Vagina (tissue), 2 donors: ENCODE results near the gene SUSD1.

Experiments
- CTCF ChIP-seq, 3 experiments: fragments of 450-650 bp in 2 of 3; fragments of 200-600 bp in 1 of 3; sonication (generic) in 1 of 3; IDR thresholded peaks; one replicate each; pipeline ENCODE4 v1.5.1; 2017 to 2019; ENCODE audit warnings: antibody characterized with exemption in 3 of 3, mild to moderate bottlenecking in 2 of 3, moderate library complexity in 2 of 3
- POLR2A ChIP-seq, 2 donors: fragments of 450-650 bp; IDR thresholded peaks; one replicate each; pipeline ENCODE4 v1.6.1; 2017; ENCODE audit warnings: antibody characterized with exemption in 2 of 2, mild to moderate bottlenecking in 2 of 2, moderate library complexity in 2 of 2
- POLR2AphosphoS5 ChIP-seq, 2 donors: sonication (generic); formaldehyde crosslinking; IDR thresholded peaks; one replicate each; pipeline ENCODE4 v1.9.0; 2017; ENCODE audit warnings: antibody characterized with exemption in 2 of 2, mild to moderate bottlenecking in 2 of 2, low read depth in 1 of 2; ENCODE audit not compliant: insufficient read depth in 1 of 2

DNA sequence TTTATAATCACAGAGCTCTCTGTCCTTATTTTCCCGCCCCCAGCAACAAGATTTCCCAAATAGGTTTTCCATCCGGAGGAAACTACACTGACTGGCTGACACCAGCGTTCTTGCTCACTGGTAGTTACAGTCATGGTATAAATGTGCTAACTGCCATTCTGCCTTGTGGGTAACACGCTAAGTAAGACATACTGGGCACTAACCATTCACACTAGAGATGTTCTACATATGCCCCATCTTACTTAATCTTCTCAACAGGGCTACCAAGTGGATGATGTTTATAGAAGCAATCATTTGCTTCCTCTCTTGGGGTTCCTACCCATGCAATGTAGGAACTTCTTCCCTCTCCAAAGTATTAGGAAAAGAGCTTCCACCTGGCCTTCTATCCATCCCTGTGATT is 111.5 kb downstream of the SUSD1 start:
- TF ChIP-seq POLR2AphosphoS5 (IDR thresholded peaks at IDR 0.05; ENCODE audit: insufficient read depth in 1 of 2, low read depth in 1 of 2) (no peak), CTCF (IDR thresholded peaks at IDR 0.05) (no peak), POLR2A (IDR thresholded peaks at IDR 0.05) (no peak)
